OCI-LY1 (cell line): ENCODE data around the gene CPLANE2.

Source experiments
- H2AFZ ChIP-seq: fragments of 200-600 bp; sonication (generic), shearing (Covaris generic); 2 replicates; pipeline ENCODE4 v1.6.0; 2014; ENCODE audit warnings: antibody characterized with exemption, mild to moderate bottlenecking, low read length
- H3F3A ChIP-seq: fragments of 200-600 bp; sonication (generic), shearing (Covaris generic); 2 replicates; pipeline ENCODE4 v1.6.0; 2014; ENCODE audit warnings: mild to moderate bottlenecking, antibody characterized with exemption, low read length, moderate library complexity; ENCODE audit not compliant: insufficient read depth
- H3K27ac ChIP-seq: fragments of 200-600 bp; sonication (generic); 2 replicates; pipeline ENCODE4 v1.5.1; 2014; ENCODE audit warnings: low read length, mixed run types, mild to moderate bottlenecking, low read depth; ENCODE audit not compliant: poor library complexity, severe bottlenecking
- H3K27me3 ChIP-seq: fragments of 200-600 bp; sonication (generic); 2 replicates; pipeline ENCODE4 v1.6.0; 2014; ENCODE audit warnings: antibody characterized with exemption, mild to moderate bottlenecking, low read length, moderate library complexity; ENCODE audit not compliant: insufficient read depth
- H3K36me3 ChIP-seq: fragments of 200-600 bp; sonication (generic); 2 replicates; pipeline ENCODE4 v1.6.1; 2014; ENCODE audit warnings: mild to moderate bottlenecking, antibody characterized with exemption, low read length, moderate library complexity, mixed read lengths; ENCODE audit not compliant: insufficient read depth
- H3K4me1 ChIP-seq: fragments of 200-600 bp; sonication (generic); 2 replicates; pipeline ENCODE4 v1.5.1; 2014; ENCODE audit warnings: mild to moderate bottlenecking, low read length, moderate library complexity; ENCODE audit not compliant: insufficient read depth, severe bottlenecking
- H3K4me2 ChIP-seq: fragments of 200-600 bp; sonication (generic), shearing (Covaris generic); 2 replicates; pipeline ENCODE4 v1.6.1; 2014; ENCODE audit warnings: low read length
- H3K4me3 ChIP-seq: fragments of 200-600 bp; sonication (generic); 2 replicates; pipeline ENCODE4 v1.5.1; 2014; ENCODE audit warnings: low read length, low read depth, mild to moderate bottlenecking, mixed read lengths; ENCODE audit not compliant: poor library complexity, severe bottlenecking
- H3K79me2 ChIP-seq: fragments of 200-600 bp; shearing (Covaris generic); 2 replicates; pipeline ENCODE4 v1.6.1; 2016; ENCODE audit warnings: mixed run types, low read length, mixed read lengths; ENCODE audit not compliant: insufficient read depth
- H3K9ac ChIP-seq: fragments of 200-600 bp; sonication (generic), shearing (Covaris generic); 2 replicates; pipeline ENCODE4 v1.6.1; 2014; ENCODE audit warnings: mild to moderate bottlenecking, low read length, mixed read lengths
- H3K9me2 ChIP-seq: fragments of 200-600 bp; sonication (generic), shearing (Covaris generic); 2 replicates; pipeline ENCODE4 v1.6.1; 2014; ENCODE audit warnings: low read depth, mild to moderate bottlenecking, low read length, mixed read lengths
- H3K9me3 ChIP-seq: fragments of 200-600 bp; shearing (Covaris generic); 2 replicates; pipeline ENCODE4 v1.6.1; 2014; ENCODE audit warnings: low read length, mixed read lengths
- H4K20me1 ChIP-seq: fragments of 200-600 bp; sonication (generic), shearing (Covaris generic); 2 replicates; pipeline ENCODE4 v1.6.0; 2016; ENCODE audit warnings: mild to moderate bottlenecking, low read length; ENCODE audit not compliant: insufficient read depth
- CTCF ChIP-seq: fragments of 200-600 bp; sonication (generic), shearing (Covaris generic); IDR thresholded peaks from 2 replicates; pipeline ENCODE4 v1.5.1; 2017; ENCODE audit warnings: mild to moderate bottlenecking, antibody characterized with exemption, low read length, moderate library complexity, mixed read lengths
- EZH2 ChIP-seq: fragments of 200-600 bp; sonication (generic), shearing (Covaris generic); IDR thresholded peaks from 2 replicates; pipeline ENCODE4 v1.8.0; 2017; ENCODE audit warnings: borderline replicate concordance, mixed run types, mild to moderate bottlenecking, antibody characterized with exemption, low read length, moderate library complexity, mixed read lengths

Gene CPLANE2

GRCh38 chr1:16219968-16220500, 16.9 kb downstream of the CPLANE2 start:
- Histone ChIP-seq H3K4me2 (no peak overlapping the region), H3K36me3 (no peaks in the 10 kb centered on the region), H3K4me3 (no peak overlapping the region), H4K20me1 (no peaks in the 10 kb centered on the region), H3K9ac (no peak overlapping the region), H3K79me2 (no peaks in the 10 kb centered on the region), H3K9me2 (no peaks in the 10 kb centered on the region), H2AFZ (no peak overlapping the region), H3K4me1 (peaks cover 10% of the 10 kb centered on the region), H3K9me3 (no peaks in the 10 kb centered on the region), H3K27ac (no peak overlapping the region), H3F3A (no peaks in the 10 kb centered on the region), H3K27me3 (no peaks in the 10 kb centered on the region)
- TF ChIP-seq CTCF = no peak
- TF ChIP-seq EZH2 = no peak

GRCh38 chr1:16218674-16219071, 18.3 kb downstream of the CPLANE2 start:
- no peaks in the 10 kb centered on the region for H3K9me3 ChIP-seq
- H3K9me2 ChIP-seq = no peaks in the 10 kb centered on the region
- H3K36me3 ChIP-seq = no peaks in the 10 kb centered on the region
- H2AFZ ChIP-seq = no peak overlapping the region
- no peaks in the 10 kb centered on the region for H3K79me2 ChIP-seq
- no peak overlapping the region for H3K27ac ChIP-seq
- no peaks in the 10 kb centered on the region for H4K20me1 ChIP-seq
- TF ChIP-seq CTCF (no peak), EZH2 (no peak)
- H3K4me2 ChIP-seq = no peak overlapping the region
- no peaks in the 10 kb centered on the region for H3F3A ChIP-seq
- H3K9ac ChIP-seq = no peak overlapping the region
- peaks cover 10% of the 10 kb centered on the region for H3K4me1 ChIP-seq
- H3K4me3 ChIP-seq = no peak overlapping the region
- no peaks in the 10 kb centered on the region for H3K27me3 ChIP-seq

GRCh38 chr1:16218014-16218673, 18.8 kb downstream of the CPLANE2 start:
- TF ChIP-seq CTCF (no peak), EZH2 (no peak)
- no peak overlapping the region for H3K4me3 ChIP-seq
- no peaks in the 10 kb centered on the region for H3F3A ChIP-seq
- no peaks in the 10 kb centered on the region for H3K79me2 ChIP-seq
- no peaks in the 10 kb centered on the region for H3K9me3 ChIP-seq
- no peak overlapping the region for H3K27ac ChIP-seq
- no peaks in the 10 kb centered on the region for H3K27me3 ChIP-seq
- no peak overlapping the region for H3K4me2 ChIP-seq
- H2AFZ ChIP-seq = no peak overlapping the region
- no peaks in the 10 kb centered on the region for H4K20me1 ChIP-seq
- no peaks in the 10 kb centered on the region for H3K9me2 ChIP-seq
- peaks cover 10% of the 10 kb centered on the region for H3K4me1 ChIP-seq
- H3K36me3 ChIP-seq = no peaks in the 10 kb centered on the region
- no peak overlapping the region for H3K9ac ChIP-seq
